AG08395 (cell line): Measurements from ENCODE around the gene PGAP3.

Experiments used
- DNase-seq: peaks from one replicate; pipeline ENCODE4 v3.0.0; 2012; ENCODE audit warnings: mixed read lengths, low spot score

PGAP3 gene

DNA sequence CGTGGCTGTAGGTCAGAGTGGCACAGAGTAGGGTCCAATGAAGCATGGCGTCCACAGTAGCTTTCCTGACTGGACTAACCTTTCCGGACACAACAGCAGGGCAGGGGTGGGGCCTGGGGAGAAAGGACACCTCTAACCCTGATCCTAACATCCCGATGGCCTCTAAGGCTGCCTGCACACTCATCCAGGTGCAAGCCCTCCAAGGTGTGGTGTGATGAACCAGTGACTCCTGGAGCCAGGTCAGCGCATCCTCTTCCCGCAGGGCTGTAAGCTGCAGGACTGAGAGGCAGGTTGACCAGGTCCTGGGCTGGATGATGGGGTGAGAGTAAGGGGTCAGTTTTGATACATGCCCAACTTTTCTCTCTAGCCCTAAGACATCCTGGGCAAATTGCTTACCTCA, 8.9 kb upstream of the PGAP3 start:
- no peak for DNase-seq

DNA sequence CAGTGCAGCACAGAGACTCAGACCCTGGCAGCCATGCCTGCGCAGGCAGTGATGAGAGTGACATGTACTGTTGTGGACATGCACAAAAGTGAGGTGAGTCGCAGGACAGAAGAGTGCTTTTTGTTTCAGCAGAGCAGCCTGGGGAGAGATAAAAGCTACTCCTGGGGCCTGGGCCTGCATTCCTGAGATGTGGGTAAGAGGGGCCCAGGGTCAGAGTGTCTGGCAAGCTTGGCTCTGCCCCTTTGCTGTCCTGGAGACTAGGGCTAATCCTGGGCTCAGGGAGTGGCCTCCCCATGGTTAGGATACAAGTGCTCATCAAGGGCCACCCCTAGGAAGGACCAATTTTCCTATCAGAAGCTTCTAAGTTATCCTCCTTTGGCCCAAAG, 7.2 kb upstream of the PGAP3 start:
- DNase-seq, result no peak

- DNase-seq, result no peak
Measured at GRCh38 chr17:39694593-39694992, 6.7 kb upstream of the PGAP3 start.

- DNase-seq, result no peak
Measured at GRCh38 chr17:39688945-39689344, 1.1 kb upstream of the PGAP3 start.

DNA sequence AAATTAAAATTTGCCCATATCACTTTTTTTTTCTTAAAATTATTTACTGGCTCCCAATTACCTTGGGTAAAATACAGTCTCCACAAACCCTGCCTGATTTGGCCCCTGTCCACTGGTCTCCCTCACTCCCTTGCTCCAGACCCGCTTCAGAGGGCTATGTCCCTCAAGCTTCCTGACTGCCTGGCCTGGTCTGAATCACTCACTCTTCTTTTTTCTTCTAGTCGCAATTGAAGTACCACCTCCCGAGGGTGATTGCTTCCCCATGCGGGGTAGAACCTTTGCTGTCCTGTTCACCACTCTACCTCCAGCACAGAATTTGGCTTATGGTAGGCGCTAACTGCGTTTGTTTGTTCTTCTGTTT, 598 bp upstream of the PGAP3 start:
- DNase-seq, result no peak

DNA sequence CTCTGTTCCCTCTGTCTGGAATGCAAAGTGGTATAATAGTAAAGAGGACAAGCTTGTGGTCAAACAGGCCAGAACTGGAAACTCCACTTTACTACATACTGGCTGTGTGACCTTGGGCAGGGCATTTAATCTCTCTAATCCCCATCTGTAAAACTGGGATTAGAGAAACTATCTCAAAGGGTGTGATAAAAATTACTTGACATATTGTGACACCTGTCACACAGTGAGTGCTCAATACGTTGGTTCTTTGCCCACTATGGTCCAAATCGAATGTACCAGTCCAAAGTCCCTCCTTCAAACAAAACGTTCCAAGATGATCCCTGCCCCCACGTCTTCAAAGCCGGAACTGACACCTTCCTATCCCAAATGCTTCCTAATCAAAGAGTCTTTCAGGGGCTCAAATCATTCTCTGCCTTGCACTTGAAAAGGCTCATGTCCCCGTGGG, 734 bp downstream of the PGAP3 start:
- DNase-seq, result no peak

DNA sequence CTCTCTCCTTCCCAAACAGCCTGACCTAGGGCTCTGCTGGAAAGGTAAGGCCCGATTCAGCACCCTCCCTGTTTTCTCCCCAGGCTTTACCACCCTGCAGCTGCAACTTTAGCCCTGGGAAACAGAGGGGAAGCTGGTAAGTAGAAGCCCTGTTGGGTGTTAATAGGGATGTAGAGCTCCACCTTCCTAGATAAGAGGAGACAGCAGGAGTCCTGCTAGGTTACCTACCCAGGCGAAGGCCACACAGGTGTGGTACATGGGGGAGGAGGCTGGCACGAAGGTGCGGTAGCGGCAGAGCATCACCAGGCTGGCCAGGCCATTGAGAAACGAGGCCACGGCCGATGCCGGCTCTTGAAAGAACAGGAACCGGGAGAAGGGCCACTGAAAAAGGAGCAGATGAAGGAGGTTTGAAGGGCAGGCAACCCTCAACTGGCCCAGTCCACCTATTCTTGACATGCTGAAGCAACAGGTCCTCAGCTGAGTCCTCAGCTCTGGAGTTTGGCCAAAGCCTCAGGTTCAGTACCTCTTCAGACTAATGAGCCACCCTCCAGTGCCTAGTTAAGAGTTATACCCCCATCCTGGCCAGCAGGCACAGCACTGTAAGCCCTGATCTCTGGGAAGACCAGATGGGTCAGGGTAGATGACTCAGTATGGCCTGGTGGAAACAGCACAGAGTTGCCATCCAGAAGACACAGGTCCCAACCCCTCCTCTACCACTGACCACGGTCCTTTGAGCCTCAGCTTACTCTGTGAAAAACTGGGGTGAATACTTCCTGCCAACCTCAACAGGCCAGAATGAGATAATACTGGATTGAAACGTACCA, 3.3 kb downstream of the PGAP3 start:
- no peak for DNase-seq

DNA sequence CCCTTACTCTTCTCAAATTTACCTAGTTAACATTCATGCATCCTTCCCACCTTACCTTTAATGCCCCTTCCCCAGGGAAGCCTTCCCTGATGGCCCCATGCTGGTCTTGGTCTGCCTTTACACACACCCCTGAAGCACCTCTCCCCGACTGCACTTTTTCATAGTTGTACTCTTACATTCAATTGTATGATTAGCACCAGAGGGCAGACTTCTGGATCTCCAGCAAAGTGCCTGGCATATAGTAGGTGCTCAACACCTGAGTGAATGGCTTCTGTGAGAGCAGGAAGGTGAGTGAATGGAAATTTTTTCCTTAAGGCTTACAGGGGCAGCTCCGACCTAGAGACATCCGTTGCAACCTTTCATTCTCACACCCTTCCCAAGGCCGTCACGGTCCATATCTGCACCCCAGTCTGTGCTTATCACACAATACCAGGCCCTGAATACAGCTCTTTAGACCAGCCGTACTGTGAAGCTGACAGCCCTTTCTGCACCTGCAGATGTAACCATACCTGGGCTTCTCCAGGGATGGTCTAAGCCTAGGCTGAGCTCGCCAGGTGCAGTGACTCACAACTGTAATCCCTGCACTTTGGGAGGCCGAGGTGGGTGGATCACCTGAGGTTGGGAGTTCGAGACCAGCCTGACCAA, 4.4 kb downstream of the PGAP3 start:
- DNase-seq, result no peak

DNA sequence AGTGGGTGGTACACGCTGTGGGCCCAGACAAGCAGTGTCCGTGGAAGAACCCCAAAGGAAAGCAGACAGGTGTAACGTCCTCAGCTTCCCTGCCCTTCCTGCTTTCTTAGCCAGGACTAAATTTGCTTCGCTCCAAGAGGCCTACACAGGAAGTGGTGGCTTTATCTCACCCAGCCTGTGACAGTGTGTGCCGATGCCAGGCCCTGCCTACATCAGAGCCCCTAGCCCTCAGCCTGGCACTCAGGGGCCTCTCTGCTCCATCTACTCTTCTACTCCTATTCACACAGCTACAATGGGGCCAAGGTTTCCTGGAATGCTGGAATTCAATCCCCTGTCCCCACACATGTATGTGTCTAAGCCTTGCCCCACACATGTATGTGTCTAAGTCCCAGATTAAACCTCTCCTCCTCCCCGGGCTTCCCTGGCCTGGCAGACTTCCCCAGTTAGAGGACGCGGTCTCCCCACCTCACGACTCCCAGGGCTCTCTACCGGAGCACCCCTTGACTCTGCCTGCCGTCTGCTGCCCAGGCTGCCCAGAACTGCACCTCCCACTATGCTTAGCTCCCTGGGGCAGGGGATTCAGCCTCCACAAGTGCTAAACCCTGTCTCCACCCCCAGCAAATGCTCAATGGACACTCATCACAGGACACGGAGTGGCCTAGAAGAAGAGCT, 8.2 kb downstream of the PGAP3 start:
- DNase-seq, result no peak

- no peak for DNase-seq
Measured at GRCh38 chr17:39678340-39679116, 9.3 kb downstream of the PGAP3 start.

- DNase-seq, result no peak
Measured at GRCh38 chr17:39677542-39678339, 10.1 kb downstream of the PGAP3 start.

GRCh38 chr17:39677072-39677471, 10.8 kb downstream of the PGAP3 start:
- DNase-seq, result no peak

GRCh38 chr17:39676198-39676819, 11.5 kb downstream of the PGAP3 start:
- DNase-seq, result no peak

GRCh38 chr17:39675390-39676082, 12.3 kb downstream of the PGAP3 start:
- DNase-seq, result no peak

- DNase-seq, result no peak
Measured at GRCh38 chr17:39674702-39675389, 13.0 kb downstream of the PGAP3 start.

DNA sequence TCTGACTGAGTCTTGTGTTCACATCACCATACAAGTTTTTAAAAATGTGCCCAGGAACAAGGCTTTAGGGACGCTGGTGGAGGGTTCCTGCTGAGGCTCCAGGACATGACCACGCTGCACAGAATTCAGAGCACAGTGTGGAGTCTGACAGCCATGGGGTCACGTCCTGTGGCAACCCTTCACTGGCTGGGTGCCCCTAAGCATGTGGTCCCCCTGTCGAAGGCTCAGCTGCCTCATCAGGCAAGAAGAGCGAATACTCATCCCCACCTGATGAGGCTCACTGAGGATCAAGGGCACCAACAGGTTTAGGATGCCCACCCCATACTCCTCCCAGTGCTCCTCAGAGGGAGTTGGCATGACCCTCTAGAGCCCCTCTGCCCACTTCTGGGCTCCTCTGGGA, 13.7 kb downstream of the PGAP3 start:
- no peak for DNase-seq

GRCh38 chr17:39673335-39674081, 14.3 kb downstream of the PGAP3 start:
- DNase-seq, result no peak

- no peak for DNase-seq
Measured at GRCh38 chr17:39672522-39673334, 15.1 kb downstream of the PGAP3 start.
